GM10266 (cell line): ENCODE measurements around the gene MRGPRF.

Source experiments
- DNase-seq: peaks from one replicate; pipeline ENCODE4 v3.0.0; 2012; ENCODE audit errors: extremely low spot score
- CTCF ChIP-seq: IDR thresholded peaks from 2 replicates; pipeline ENCODE4 v1.5.1; 2012; ENCODE audit warnings: mild to moderate bottlenecking, low read depth; ENCODE audit not compliant: control insufficient read depth, insufficient read depth; ENCODE audit errors: missing control alignments

MRGPRF gene

GRCh38 chr11:69013009-69013951 lies at the start of gene MRGPRF:
MRGPRF (minus strand) TSS chr11:69013246; CDS start chr11:69009901, 3,345 bp downstream.
- TF ChIP-seq CTCF, result no peak
- DNase-seq, result no peak

- DNase-seq, result no peak
- TF ChIP-seq CTCF, result no peak
Observed at GRCh38 chr11:69062169-69062855, 49.3 kb upstream of the MRGPRF start.

- no peak for TF ChIP-seq CTCF
- DNase-seq, result no peak
Observed at GRCh38 chr11:69061713-69062053, 48.6 kb upstream of the MRGPRF start.

- no peak for DNase-seq
- no peak for TF ChIP-seq CTCF
Observed at GRCh38 chr11:69060806-69061712, 48.0 kb upstream of the MRGPRF start.

GRCh38 chr11:69059985-69060384 lies 46.9 kb upstream of the MRGPRF start:
- DNase-seq, result no peak
- TF ChIP-seq CTCF, result no peak

- no peak for TF ChIP-seq CTCF
- DNase-seq, result no peak
Observed at GRCh38 chr11:69059429-69059828, 46.4 kb upstream of the MRGPRF start.
